GM12874 (cell line): ENCODE data around the gene PDZRN3.

ENCODE experiments used
- CTCF ChIP-seq: IDR thresholded peaks from 2 replicates; pipeline ENCODE4 v1.5.1; 2011; ENCODE audit warnings: low read depth, mild to moderate bottlenecking, control low read depth, low read length, moderate library complexity; ENCODE audit not compliant: insufficient read depth

Gene PDZRN3

GRCh38 chr3:73623346-73623745 lies 1.4 kb downstream of the PDZRN3 start:
- no peak for TF ChIP-seq CTCF

GRCh38 chr3:73622091-73622805 lies 2.5 kb downstream of the PDZRN3 start:
- TF ChIP-seq CTCF = no peak

DNA sequence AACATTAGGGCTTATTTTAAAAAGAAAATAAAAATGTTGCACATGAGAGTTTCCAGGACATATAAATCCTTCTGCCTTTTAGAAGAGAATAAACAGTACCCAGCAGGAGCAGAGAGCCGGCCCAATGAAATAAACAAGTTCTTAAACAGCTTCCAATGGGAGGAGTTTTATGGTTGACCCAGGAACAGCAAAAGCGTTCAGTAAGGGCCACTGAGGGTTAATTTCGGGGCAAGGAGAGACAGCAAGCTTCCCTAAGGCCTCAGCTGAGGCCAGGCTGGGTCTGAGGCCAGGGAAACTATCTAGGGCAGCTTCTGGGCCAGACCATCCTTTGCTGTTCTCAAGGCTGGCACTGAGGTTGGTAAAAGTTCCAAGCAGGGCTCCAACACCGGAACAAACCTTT lies 3.4 kb downstream of the PDZRN3 start:
- TF ChIP-seq CTCF = no peak

GRCh38 chr3:73618461-73618860 lies 6.3 kb downstream of the PDZRN3 start:
- no peak for TF ChIP-seq CTCF

DNA sequence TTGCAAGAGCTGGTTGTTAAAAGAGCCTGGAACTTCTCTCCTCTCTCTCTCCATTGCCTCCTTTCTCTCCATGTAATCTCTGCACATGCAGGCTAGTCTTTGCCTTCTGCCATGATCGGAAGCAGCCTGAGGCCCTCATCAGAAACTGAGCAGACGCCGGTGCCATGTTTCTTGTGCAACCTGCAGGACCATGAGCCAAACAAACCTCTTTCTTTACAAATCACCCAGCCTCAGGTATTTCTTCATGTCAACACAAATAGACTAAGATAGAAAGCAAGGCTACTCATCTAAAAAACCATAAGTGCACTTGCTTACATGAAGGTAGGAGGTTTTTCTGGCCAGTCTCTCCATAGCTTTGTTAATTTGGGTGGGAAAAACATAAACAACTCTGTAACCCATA lies 8.7 kb downstream of the PDZRN3 start:
- TF ChIP-seq CTCF = no peak

- TF ChIP-seq CTCF = no peak
These were observed 10.3 kb downstream of the PDZRN3 start for GRCh38 chr3:73614419-73614818.

GRCh38 chr3:73611176-73611575 lies 13.6 kb downstream of the PDZRN3 start:
- TF ChIP-seq CTCF = no peak
